H9 (cell line): ENCODE measurements around the gene TFAP2D. TPM values are rescaled to one million over a fixed set of nuclear protein-coding genes. Genes with fewer than 3 reads are reported as not detected.

ENCODE experiments used
- DNase-seq: peaks from one replicate; pipeline ENCODE4 v3.0.0-alpha.2; 2017
- H2AFZ ChIP-seq: one replicate; pipeline ENCODE4 v1.6.1; 2013; ENCODE audit warnings: mild to moderate bottlenecking, low read length, control low read depth, moderate library complexity
- H2AK5ac ChIP-seq: 2 replicates; pipeline ENCODE4 v1.6.1; 2013; ENCODE audit warnings: low read length, control low read depth, mixed read lengths; ENCODE audit not compliant: insufficient read length
- H2BK120ac ChIP-seq: one replicate; pipeline ENCODE4 v1.6.1; 2013; ENCODE audit warnings: low read depth, mild to moderate bottlenecking, low read length, control low read depth, inconsistent platforms; ENCODE audit not compliant: poor library complexity, severe bottlenecking
- H2BK12ac ChIP-seq: 2 replicates; pipeline ENCODE4 v1.6.1; 2013; ENCODE audit warnings: low read length, control low read depth, mixed read lengths, low read depth; ENCODE audit not compliant: insufficient read length
- H2BK15ac ChIP-seq: 2 replicates; pipeline ENCODE4 v1.6.1; 2013; ENCODE audit warnings: low read depth, low read length, control low read depth
- H2BK20ac ChIP-seq: one replicate; pipeline ENCODE4 v1.6.1; 2013; ENCODE audit warnings: low read depth, mild to moderate bottlenecking, low read length, control low read depth, inconsistent platforms; ENCODE audit not compliant: poor library complexity, severe bottlenecking
- H2BK5ac ChIP-seq: 2 replicates; pipeline ENCODE4 v1.6.1; 2013; ENCODE audit warnings: low read length, control low read depth, mixed read lengths; ENCODE audit not compliant: insufficient read length
- H3K14ac ChIP-seq: 2 replicates; pipeline ENCODE4 v1.6.1; 2013; ENCODE audit warnings: low read length, control low read depth; ENCODE audit not compliant: insufficient read depth
- H3K18ac ChIP-seq: 2 replicates; pipeline ENCODE4 v1.6.1; 2013; ENCODE audit warnings: low read depth, mild to moderate bottlenecking, mixed read lengths, low read length, control low read depth; ENCODE audit not compliant: insufficient read length
- H3K23ac ChIP-seq: 2 replicates; pipeline ENCODE4 v1.6.1; 2013; ENCODE audit warnings: low read length, control low read depth, mixed read lengths, low read depth; ENCODE audit not compliant: insufficient read length
- H3K23me2 ChIP-seq: 2 replicates; pipeline ENCODE4 v1.6.1; 2013; ENCODE audit warnings: low read depth, mild to moderate bottlenecking, mixed read lengths, low read length, control low read depth; ENCODE audit not compliant: insufficient read length, poor library complexity, severe bottlenecking
- H3K27ac ChIP-seq: 2 replicates; pipeline ENCODE4 v1.5.1; 2013; ENCODE audit warnings: low read length, control low read depth, mixed read lengths, low read depth; ENCODE audit not compliant: insufficient read length
- H3K27me3 ChIP-seq: 2 replicates; pipeline ENCODE4 v1.6.1; 2013; ENCODE audit warnings: low read length, control low read depth, inconsistent platforms; ENCODE audit not compliant: insufficient read depth
- H3K4ac ChIP-seq: 2 replicates; pipeline ENCODE4 v1.6.1; 2013; ENCODE audit warnings: low read depth, mild to moderate bottlenecking, control low read depth, inconsistent platforms, low read length, moderate library complexity
- H3K4me1 ChIP-seq: 2 replicates; pipeline ENCODE4 v1.6.1; 2013; ENCODE audit warnings: low read length, control low read depth, inconsistent platforms; ENCODE audit not compliant: insufficient read depth
- H3K4me2 ChIP-seq: 2 replicates; pipeline ENCODE4 v1.6.1; 2013; ENCODE audit warnings: low read length, control low read depth, mixed read lengths; ENCODE audit not compliant: insufficient read length, insufficient read depth
- H3K56ac ChIP-seq: 2 replicates; pipeline ENCODE4 v1.6.1; 2013; ENCODE audit warnings: low read depth, mild to moderate bottlenecking, mixed read lengths, low read length, control low read depth; ENCODE audit not compliant: insufficient read length
- H3K79me1 ChIP-seq: 2 replicates; pipeline ENCODE4 v1.6.1; 2013; ENCODE audit warnings: low read depth, mild to moderate bottlenecking, moderate library complexity, low read length, control low read depth, inconsistent platforms; ENCODE audit not compliant: insufficient read depth, poor library complexity, severe bottlenecking
- H3K79me2 ChIP-seq: 2 replicates; pipeline ENCODE4 v1.6.1; 2013; ENCODE audit warnings: low read length, control low read depth, inconsistent platforms; ENCODE audit not compliant: insufficient read depth
- H3K9ac ChIP-seq: 2 replicates; pipeline ENCODE4 v1.6.1; 2013; ENCODE audit warnings: low read length, control low read depth, mixed read lengths; ENCODE audit not compliant: insufficient read length; ENCODE audit errors: extremely low read depth
- H3K9me3 ChIP-seq: one replicate; pipeline ENCODE4 v1.6.1; 2013; ENCODE audit warnings: low read depth, low read length, inconsistent platforms; ENCODE audit not compliant: control insufficient read depth
- H3T11ph ChIP-seq: one replicate; pipeline ENCODE4 v1.6.1; 2013; ENCODE audit warnings: mild to moderate bottlenecking, low read length, control low read depth, inconsistent platforms
- H4K20me1 ChIP-seq: one replicate; pipeline ENCODE4 v1.6.1; 2013; ENCODE audit not compliant: control insufficient read depth, insufficient read length, insufficient read depth
- H4K5ac ChIP-seq: 2 replicates; pipeline ENCODE4 v1.6.1; 2013; ENCODE audit warnings: low read depth, mild to moderate bottlenecking, mixed read lengths, low read length, control low read depth; ENCODE audit not compliant: insufficient read length
- H4K8ac ChIP-seq: replicated peaks from 2 replicates; pipeline ENCODE4 v1.6.1; 2013; ENCODE audit warnings: low read length, control low read depth, mixed read lengths, low read depth; ENCODE audit not compliant: insufficient read length
- H4K91ac ChIP-seq: 2 replicates; pipeline ENCODE4 v1.6.1; 2013; ENCODE audit warnings: low read depth, mild to moderate bottlenecking, moderate library complexity, mixed read lengths, low read length, control low read depth; ENCODE audit not compliant: insufficient read length
- H3K27ac Mint-ChIP-seq, 3 experiments: 2 replicates in 2 of 3; 3 replicates in 1 of 3; pipeline ENCODE4 v1.8.0; 2020 to 2021; ENCODE audit warnings: mixed read lengths in 3 of 3, mild to moderate bottlenecking in 1 of 3, moderate library complexity in 1 of 3
- H3K27me3 Mint-ChIP-seq: 2 replicates; pipeline ENCODE4 v1.8.0; 2021; ENCODE audit warnings: low read depth, mild to moderate bottlenecking, moderate library complexity, mixed read lengths
- H3K36me3 Mint-ChIP-seq, 3 experiments: 2 replicates in 2 of 3; 3 replicates in 1 of 3; pipeline ENCODE4 v1.8.0; 2020 to 2021; ENCODE audit warnings: low read depth in 3 of 3, mixed read lengths in 3 of 3; ENCODE audit not compliant: insufficient read depth in 1 of 3
- H3K4me1 Mint-ChIP-seq, 2 experiments: 2 replicates each; pipeline ENCODE4 v1.8.0; 2020; ENCODE audit warnings: mixed read lengths in 2 of 2
- H3K4me3 Mint-ChIP-seq, 2 experiments: 2 replicates in 1 of 2; 3 replicates in 1 of 2; pipeline ENCODE4 v1.8.0; 2020 to 2021; ENCODE audit warnings: mild to moderate bottlenecking in 2 of 2, mixed read lengths in 2 of 2, moderate library complexity in 1 of 2
- H3K9me3 Mint-ChIP-seq, 2 experiments: 2 replicates in 1 of 2; 3 replicates in 1 of 2; pipeline ENCODE4 v1.8.0; 2020; ENCODE audit warnings: mild to moderate bottlenecking in 2 of 2, mixed read lengths in 2 of 2, moderate library complexity in 1 of 2
- WGBS: extraction: QIAGEN DNeasy Blood & Tissue Kit; methylation state at CpG from one replicate; pipeline ENCODE4 v1.1.7; 2013; ENCODE audit warnings: missing lambda C conversion rate, low lambda C conversion rate, mixed read lengths; ENCODE audit not compliant: insufficient read length; ENCODE audit errors: extremely low coverage; 5-methylcytosine and 5-hydroxymethylcytosine counted together
- total RNA-seq: library from RNA; stranded (reverse); gene quantifications from 2 replicates; pipeline ENCODE4 v1.2.1, GENCODE V29; 2021
- TF ChIP-seq, protein P1 (sequence below): fragments of 200-600 bp; sonication (generic); conservative IDR thresholded peaks from 3 replicates; pipeline ENCODE4 v1.8.0; 2021; ENCODE audit warnings: antibody characterized with exemption, mild to moderate bottlenecking

The TFAP2D gene
- total RNA-seq, 1 experiment from 2014 or later = not detected

DNA sequence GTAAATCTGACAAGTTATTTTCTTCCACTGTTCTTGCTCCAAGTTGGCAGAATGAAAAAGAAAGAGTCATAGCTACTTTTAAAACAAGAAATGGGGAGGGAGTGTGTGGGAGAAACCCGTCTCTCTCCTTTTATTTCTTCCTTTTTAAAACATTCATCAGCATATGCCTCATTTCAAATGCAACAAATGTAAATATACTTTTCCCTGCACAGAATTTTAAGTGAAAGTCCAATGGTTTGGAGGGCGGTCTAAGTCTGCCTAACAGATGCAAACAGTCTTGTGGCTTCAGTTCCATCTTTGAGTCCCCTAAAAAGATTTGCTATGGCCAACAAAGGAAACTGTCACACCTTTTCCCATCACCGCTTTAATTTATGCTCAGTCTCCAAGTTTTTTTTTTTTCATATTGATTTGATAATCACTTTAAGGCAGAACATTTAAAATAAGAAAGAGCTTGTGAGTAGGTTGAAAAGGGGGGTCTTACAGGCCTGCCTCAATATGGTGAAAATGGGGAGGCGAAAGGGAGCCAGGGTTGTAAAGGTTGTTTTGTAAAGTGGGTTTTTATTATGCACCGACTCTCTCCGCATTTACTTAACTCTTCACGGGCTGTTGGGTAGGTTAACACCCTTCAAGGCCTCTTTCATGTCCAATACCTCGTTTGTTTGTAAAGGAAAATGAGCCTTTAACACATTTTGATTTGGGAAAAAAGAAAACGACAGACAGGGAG, 4.6 kb downstream of the TFAP2D start:
- H3K27me3 Mint-ChIP-seq = peaks cover 100% of the 10 kb centered on the region
- H3K56ac ChIP-seq = no peak overlapping the region
- no peak overlapping the region for H4K5ac ChIP-seq
- H4K20me1 ChIP-seq = no peaks in the 10 kb centered on the region
- no peak overlapping the region for H2BK120ac ChIP-seq
- H3K4me1 ChIP-seq = 0 out of 2 replicates have a peak, but pooled peaks cover 3% of the 10 kb centered on the region
- H4K91ac ChIP-seq = no peak overlapping the region
- no peaks in the 10 kb centered on the region for H3K79me1 ChIP-seq
- peak; percentile 38 for DNase-seq
- peaks cover 95% of the 10 kb centered on the region for H3K27me3 ChIP-seq
- H2BK20ac ChIP-seq = no peak overlapping the region
- peaks cover 34 to 65% of the 10 kb centered on the region in 2 experiments for H3K4me1 Mint-ChIP-seq
- no peak overlapping the region for H3K23ac ChIP-seq
- H2AFZ ChIP-seq = no peak overlapping the region
- H4K8ac ChIP-seq = no peak overlapping the region
- H2BK5ac ChIP-seq = no peak overlapping the region
- no peak overlapping the region for H2BK15ac ChIP-seq
- no CpG with 5 or more reads among the region's 9 CpGs for WGBS
- H3T11ph ChIP-seq = no peak overlapping the region
- H3K9me3 Mint-ChIP-seq = peaks cover 0 to 26% of the 10 kb centered on the region in 2 experiments; a peak in 3 of 5 replicates
- peaks cover 0 to 1% (median 0%) of the 10 kb centered on the region in 3 experiments; a peak in 1 of 7 replicates for H3K36me3 Mint-ChIP-seq
- H3K4ac ChIP-seq = no peak overlapping the region
- H3K4me3 Mint-ChIP-seq = no peak overlapping the region
- H3K27ac Mint-ChIP-seq = no peak overlapping the region; a peak in 1 of 7 replicates
- no peak overlapping the region for H3K18ac ChIP-seq
- H3K79me2 ChIP-seq = no peaks in the 10 kb centered on the region
- H3K9ac ChIP-seq = no peak overlapping the region
- no peaks in the 10 kb centered on the region for H3K9me3 ChIP-seq
- no peak overlapping the region for H2AK5ac ChIP-seq
- TF ChIP-seq, protein P1, sequence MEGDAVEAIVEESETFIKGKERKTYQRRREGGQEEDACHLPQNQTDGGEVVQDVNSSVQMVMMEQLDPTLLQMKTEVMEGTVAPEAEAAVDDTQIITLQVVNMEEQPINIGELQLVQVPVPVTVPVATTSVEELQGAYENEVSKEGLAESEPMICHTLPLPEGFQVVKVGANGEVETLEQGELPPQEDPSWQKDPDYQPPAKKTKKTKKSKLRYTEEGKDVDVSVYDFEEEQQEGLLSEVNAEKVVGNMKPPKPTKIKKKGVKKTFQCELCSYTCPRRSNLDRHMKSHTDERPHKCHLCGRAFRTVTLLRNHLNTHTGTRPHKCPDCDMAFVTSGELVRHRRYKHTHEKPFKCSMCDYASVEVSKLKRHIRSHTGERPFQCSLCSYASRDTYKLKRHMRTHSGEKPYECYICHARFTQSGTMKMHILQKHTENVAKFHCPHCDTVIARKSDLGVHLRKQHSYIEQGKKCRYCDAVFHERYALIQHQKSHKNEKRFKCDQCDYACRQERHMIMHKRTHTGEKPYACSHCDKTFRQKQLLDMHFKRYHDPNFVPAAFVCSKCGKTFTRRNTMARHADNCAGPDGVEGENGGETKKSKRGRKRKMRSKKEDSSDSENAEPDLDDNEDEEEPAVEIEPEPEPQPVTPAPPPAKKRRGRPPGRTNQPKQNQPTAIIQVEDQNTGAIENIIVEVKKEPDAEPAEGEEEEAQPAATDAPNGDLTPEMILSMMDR = no peak
- peaks cover 10% of the 10 kb centered on the region for H3K23me2 ChIP-seq
- no peak overlapping the region for H3K4me2 ChIP-seq
- H3K14ac ChIP-seq = no peak overlapping the region
- H2BK12ac ChIP-seq = no peak overlapping the region
- H3K27ac ChIP-seq = no peak overlapping the region
